GM21529 (cell line): ENCODE measurements around the gene SNCG.
"Not testable (repeated sequence)": the region's sequence is repeated elsewhere in the genome, so short reads cannot be mapped to it uniquely, and the experiment has no call there.

Source experiments
- ATAC-seq: cut with Tn5 transposase; IDR thresholded peaks from one replicate; pipeline ENCODE4 v1.9.1; 2021; ENCODE audit not compliant: unreplicated experiment

Gene SNCG

DNA sequence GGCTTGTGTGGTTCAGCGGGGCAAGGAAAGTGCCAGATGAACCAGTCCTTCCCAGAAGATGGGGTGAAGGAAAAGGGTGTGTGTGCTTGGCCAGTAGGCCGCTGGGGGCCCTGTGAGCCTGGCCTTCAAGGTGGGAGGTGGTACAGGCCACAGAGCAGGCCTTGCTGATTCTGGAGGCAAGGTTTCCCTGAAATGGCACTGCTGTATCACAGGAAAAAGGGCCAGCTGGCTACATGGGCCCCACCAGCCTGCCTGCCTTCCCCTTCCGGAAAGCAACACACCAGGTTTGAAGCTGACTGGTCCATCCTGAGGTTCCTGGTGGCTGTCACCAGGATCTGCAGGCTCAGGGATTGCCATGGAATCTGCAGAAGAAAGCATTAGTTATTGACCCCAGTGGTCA, 13.5 kb upstream of the SNCG start:
- ATAC-seq: no peak

DNA sequence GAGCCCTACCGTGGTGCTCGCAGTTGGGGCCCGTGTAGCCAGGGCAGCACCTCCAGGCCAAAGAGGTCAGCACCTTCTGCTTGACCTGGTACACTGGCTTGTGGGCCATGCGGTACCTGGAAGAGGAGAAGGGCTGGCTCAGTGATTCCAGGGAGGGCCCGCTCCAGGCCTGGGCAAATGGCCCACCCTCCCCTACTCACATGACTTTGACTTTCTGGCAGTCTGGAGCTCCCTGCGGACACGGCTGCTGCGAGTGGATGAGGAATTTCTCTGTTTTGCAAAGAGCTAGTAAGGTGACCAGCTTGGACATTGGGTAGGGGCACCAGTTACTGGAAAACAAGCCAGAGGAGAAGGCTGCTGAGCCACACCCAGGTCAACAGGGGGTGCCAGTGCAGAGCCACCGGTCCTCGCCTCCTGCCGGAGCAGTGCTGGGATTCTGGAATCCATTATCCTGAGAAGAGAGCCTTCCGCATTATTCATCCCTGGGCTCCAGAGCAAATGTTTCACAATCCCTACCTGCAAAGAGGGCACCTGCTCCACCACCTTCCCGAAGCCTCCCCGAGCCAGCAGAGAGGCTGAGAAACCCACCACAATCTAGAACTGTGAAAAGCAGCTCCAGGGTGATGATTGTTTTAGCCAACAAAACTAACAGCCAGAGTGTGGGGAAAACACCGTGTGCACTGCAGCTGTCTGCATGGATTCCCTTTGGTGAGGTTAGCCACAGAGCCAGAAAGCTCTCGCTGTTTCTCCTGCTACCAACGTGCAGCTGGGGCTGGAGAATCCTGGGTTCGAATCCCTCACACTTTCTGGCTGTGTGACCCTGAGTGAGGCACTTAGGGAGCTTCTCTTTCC, 12.8 kb upstream of the SNCG start:
- ATAC-seq: no peak

DNA sequence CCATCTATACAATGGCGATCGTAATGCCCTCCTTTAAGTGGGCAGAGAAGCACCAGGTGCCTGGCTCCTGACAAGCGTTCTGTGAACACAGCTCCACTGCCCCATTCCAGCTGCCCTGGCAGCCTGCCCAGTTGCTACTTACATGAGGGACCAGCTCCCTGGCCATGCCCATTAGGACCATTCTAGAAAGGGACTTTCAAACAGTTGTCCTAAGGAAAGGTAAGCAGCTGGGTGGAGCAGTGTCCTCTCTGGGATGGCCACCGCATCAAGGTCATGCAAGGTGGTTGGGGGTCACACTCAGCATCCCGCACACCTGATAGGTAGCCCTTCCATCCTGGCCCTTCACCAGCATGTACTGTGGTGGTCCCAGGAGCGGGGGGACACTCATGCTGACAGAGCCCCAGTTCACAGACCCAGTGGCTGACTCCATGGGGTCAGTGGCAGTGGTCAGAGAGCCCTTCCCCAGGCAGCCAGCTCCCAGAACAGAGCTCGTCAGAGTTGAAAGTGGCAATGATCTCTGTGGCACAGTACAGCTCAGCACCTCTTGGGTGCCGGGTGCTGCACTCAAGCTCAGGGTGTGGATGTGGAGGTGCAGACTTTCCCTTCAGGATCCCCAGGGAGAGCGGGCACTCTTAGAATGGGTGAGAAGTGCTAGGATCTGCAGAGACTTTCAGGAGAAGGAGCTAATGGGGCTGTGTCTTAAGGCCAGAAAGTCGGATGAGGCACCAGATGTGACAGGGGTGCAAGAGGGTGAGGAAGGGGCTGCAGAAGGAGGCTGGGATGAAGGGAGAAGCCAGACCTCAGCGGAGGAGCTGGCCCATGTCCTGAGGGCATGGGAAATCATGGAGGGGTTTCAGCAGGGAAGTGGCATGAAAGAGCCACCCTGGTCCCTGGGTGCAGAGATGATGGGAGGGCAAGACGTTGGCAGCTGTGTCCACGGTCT, 11.9 kb upstream of the SNCG start:
- no peak for ATAC-seq

DNA sequence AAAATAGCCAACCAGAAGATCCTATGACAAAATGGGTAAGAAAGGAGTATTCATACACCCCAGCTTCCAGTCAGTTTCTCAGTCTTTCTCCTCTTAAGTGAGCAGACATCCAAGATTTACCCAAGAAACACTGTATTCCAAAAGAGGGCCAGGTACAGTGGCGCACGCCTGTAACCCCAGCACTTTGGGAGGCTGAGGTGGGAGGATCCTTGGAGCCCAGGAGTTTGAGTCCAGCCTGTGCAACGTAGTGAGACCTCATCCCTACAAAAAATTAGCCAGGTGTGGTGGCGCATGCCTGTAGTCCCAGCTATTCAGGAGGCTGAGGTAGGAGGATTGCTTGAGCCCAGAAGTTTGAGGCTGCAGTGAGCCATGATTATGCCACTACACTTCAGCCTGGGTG, 10.6 kb upstream of the SNCG start:
- not testable (repeated sequence) for ATAC-seq

DNA sequence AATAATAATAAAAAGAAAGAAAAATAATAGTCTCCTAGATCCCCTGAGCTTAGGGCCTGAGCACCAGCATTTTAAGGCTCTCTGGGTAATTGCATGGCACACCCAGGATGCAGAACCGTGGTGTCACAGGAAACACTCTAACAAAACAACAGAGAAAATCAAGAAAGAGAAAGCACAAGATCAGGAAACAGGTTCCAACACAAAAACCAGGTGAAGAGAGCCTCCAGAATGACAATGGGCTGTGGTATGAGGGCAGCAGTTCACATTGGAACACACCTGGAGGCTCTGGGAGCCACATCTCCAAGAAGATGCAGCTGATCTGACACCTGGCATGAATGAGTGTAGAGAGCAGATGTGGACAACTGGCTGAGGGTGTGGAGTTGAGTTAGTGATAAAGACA, 8.1 kb upstream of the SNCG start:
- ATAC-seq: no peak

DNA sequence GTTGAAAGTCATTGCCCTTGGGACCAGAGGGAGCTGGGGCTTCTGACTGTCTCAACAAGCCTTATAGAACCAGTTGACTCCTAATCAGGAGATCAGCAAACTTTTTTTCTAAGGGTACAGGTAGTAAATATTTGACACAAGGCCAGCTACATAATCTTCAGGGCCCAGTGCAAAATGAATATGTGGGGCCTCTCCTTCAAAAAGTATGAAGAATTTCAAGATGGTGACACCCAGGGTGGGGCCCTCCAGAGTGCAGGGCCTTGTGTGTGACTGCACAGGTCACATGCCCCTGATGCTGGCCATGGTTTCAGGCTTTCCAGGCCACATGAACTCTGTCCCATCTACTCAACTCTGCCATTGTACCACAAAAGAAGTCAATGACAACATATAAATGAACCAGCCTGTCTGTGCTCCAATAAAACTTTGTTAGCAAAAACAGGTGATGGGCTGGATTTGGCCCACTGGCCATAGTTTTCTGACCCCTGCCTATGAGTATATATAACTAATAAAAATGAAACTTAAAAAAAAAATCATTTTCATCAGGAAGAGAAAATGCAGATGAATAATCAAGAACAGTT, 7.1 kb upstream of the SNCG start:
- no peak for ATAC-seq

DNA sequence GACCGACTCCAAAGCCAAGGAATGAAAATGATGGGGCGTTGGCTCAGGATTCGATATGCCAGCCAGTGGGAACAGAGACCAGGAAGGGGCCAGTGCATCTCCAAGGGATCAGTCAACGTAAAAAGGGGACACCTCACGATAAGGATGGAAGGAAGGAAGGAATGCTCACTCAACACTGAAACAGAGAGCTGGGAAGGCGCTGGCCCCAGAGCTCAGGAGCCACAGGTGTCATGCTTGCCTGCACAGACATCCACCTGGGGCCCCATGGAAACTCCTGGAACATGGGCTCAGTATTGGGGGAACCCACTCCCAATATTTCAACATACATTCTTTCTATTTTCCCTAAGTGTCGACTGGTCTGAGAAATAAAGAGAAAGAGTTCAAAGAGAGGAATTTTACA, 6.3 kb upstream of the SNCG start:
- ATAC-seq: no peak

DNA sequence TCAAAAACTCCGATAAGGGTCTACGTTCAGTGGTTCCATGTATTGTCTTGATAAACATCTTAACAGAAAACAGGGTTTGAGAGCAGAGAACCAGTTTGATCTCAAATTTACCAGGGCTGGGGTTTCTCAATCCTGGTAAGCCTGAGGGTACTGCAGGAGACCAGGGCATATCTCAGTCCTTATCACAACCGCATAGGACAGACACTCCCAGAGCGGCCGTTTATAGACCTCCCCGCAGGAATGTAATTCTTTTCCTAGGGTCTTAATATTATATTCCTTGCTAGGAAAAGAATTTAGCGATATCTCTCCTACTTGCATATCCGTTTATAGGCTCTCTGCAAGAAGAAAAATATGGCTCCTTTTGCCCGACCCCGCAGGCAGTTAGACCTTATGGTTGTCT, 5.7 kb upstream of the SNCG start:
- not testable (repeated sequence) for ATAC-seq

DNA sequence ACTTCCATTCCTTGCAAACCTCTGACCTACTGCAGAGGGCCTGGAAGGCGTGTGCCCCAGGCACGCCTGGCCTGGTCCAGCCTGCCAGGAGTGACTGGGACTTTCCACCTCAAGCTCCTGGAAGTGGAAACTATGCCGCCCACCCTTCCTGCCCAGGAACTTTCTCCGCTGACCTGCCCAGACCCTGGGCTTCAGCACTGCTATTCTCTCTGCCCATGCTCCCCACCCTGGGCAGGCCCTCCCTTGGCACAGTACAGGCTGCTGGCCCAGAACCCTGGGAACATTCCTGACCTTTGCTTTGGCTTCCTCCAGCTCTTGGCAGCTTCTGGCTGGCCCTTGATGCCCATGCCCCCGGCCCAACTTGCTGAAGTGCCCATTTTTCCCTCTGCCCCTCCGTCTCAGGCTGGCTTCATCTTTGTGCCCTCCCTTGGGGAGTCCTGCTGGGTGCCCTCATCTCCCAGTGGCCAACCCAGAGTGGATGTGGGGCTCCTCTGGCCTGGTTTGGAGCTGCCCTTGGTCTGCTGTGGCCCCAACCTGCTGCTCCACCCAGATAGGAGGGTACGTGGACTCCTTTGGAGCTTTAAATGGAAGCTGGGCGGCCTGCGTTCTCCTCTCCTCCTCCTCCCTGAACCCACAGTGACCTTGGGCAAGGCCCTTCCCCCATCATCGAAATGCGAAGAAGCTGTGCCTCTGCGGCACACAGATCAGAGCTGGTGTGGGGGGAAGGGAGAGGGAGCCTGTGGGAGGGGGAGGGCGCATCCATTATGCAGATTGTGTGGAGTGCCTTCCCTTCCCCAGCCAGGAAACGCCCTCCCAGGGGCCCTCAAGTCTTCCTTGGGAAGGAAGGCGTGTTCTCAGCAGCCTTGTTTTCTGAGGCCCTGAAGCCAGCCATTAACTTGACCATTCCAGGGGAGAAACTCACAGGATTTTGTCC, 4.4 kb upstream of the SNCG start:
- no peak for ATAC-seq

DNA sequence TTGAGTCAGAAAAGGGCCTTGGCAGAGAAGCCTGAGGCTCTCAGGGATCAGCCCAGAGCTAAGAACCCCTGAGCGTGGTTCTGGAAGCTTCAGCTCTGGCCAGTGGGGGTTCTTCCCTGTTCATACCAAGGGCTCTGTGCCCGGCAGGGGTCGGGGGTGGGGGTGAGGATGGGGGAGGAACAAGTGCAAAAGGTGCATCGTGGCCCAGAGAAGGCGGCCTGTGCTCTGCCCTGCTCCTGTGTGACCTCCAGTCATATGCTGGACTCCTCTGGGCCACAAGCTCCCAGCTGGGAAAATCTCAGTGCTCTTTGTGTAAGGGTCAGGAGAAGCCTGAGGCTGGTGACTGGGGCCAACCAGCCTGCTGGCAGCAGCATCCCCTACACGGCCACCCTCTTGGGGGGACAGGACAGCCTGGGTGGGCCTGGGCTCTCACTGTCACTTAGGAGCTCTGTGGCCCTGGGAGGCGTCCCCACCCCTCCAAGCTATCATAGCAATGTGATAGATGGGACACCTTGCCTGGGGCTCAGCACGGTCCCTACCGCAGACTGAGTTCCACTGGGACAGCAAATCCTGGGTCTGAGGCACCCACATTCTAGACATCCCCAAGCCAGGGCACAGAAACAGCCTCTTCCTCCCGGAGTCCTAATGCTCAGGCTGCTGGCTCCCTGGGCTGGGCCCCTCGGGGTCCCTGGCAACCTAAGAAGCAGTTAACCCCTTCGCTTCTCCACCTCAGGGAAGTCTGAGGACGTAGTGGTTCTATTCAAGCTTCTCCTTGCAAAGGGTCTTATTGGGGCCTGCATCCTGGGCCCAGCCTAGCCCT, 3.5 kb upstream of the SNCG start:
- no peak for ATAC-seq

DNA sequence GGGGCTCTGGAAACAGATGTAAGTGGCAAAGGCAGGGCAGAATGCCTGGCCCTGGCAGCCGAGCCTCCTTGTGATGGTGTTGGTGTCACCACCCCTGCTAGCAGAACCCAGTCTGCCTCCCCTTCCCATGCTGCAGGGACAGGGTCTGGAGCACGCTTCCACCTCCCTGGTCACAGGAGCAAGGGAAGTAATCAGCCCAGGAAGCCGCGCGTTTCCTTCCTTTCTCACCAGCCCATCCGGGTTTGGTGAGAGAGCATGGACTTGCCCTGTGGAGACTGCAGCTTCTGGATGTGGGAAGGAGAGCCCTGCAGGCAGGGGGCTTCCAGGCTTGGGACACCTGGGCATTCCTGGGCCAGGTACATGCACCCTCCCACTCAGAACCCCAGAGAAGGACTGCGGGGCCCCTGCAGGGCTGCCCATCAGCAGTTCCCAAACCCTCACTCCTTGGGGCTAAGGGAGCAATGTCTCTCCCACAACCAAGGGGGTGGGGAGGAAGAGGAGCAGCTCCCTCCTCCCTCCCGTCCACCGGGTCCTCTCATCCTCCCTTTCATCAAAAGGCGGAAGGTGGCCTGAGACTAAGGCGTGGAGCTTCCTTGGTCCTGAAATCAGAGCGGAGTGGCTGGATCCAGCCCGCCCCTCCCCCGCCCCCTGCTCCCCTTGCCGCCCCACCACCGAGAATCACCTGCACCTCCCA, 2.8 kb upstream of the SNCG start:
- ATAC-seq: no peak

DNA sequence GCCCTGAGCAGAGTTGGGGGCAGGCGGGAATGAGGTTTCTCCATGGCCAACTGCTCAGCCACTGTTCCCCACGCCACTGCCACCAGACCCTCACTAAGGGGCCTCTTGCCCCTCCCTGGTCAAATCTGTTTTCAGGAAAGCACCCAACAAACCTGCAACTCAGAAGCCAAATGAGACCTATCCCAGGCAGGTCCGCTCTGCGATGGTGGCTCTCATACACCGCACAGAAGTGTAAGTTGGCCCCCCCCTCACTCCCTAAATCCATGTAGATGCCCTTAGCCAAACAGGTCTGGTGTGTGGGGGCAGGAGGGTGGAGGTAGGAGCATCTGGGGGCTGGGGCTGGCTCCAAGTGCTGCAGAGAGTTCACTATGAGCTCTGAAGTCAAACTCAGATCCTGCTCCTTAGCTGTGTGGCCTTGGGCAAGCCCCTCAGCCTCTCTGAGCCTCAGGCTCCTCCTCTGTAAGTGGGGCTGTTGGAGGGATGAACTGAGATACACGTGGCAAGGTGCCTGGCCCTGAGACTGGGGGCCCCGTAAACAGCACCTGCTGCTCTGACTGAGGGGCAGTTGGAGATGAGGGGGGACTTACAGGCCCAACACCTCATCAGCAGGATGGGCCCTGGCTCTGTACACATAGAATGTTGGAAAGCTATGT, 2.1 kb upstream of the SNCG start:
- ATAC-seq: no peak

DNA sequence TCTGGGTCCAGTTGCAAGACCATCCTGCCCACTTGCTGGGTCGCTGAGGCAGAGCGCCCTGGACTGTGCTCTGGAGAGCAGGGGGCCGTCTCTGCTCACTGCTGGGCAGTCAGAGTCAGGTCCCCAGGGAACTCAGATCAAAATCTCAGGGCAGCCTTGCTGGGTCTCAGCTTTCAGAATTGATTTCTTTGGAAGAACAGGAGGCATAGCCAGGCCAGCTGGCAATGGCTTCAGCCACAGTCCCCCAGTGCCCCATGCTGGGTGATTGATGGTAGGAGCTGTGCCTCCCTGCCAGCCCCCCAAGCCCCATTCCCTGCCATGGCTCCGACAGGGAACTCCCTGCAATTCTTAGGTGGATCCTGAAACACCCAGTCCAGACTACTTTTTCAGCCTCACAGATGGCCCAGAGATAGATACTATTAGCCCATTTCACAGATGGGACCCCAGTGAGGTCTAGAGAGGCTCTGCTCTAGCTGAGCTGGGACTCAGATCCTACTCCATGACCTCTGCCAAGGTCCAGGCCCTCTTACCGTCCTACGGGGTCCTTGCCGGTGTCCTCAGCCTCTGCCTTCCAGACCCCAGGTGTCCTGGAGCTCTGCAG, 1.5 kb upstream of the SNCG start:
- no peak for ATAC-seq

DNA sequence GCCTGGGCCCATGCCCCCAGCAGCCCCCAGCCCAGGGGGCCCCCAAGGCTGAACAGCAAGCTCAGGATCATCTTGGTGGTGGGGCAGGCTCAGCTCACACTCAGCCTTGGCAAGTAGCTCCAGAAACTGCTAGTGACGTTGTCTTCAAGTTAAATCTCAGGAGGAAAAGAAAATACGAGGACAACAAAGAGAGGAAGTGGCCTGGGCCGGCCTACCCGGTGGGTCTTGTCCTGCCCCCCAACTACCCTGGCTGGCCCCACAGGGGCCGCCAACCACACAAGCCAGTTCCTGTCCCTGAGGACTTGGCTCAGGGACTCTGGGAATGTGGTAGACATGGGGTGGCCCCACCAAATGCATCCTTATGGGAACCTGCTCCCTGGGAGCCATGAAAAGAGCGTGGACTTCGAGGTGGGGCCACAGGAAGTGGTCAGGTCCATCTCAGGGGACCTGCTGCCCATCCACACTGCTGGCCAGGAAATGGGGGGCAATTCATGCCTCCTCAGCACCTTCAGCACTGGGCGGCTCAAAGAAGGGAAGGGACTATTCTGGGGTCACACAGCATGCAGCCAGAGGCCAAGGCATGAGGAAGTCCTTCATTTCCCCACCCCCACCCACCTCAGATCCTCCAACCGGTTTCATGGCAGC, 806 bp upstream of the SNCG start, which contains the start of gene MMRN2:
Gene MMRN2 (minus strand): TSS at position 145 of the 645 bp plus-strand sequence. CDS start 74 bp downstream, at position 71.
- no peak for ATAC-seq

DNA sequence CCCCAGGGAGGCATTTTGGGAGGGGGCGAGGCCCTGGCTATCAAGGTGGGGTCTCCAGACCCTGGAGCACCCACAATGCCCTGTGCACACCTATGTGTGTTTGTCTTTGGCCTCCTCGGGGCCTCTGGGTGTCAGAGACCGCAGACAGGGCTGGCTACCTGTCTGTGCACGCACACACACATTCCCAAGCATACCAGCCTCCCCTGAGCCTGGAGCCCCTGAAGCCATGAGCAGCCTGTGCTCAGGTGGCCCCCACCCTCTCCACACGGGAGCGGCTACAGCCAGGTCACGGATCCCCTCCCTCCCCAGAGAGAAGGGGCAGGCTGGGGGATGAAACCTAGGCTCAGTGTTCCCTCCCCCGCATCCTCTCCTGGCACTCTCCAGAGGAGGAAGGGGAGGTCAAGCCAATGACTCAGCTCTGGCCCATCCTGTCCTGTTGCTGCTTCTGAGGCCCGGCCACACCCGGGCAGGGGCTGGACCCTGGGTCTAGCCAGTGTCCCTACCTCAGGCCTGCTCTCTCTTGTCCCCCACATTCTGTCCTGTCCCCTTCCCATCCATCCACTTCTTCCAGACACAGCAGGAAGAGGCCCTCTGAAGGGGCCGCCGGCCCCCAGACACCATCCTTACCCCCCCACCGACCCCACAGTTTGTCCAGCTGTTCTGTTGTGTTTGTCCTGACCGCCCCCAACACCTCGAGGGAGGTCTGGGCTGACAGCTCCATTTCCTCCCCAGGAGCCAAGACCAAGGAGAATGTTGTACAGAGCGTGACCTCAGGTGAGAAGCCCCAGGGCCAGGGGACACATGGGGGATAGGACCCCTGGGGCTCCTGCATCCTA, 720 bp downstream of the SNCG start:
- no peak for ATAC-seq

DNA sequence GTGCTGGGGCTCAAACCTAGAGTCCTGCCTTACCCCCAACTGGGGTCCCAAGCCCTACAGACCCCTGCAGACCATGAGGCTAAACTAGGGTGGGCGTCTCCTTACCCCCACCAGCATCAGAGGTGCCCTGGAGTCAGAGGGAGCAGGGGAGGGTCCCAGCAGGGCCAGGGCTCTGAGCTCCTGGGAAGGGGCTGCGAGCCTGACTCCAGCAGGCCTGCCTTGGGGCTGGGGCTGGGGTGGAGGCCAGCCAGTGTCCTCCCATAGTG, 1.3 kb downstream of the SNCG start:
- ATAC-seq: no peak
